Skin epidermis (tissue), 12 donors: ENCODE measurements around the gene TXNDC2.
"Not testable (repeated sequence)": the region's sequence is repeated elsewhere in the genome, so short reads cannot be mapped to it uniquely, and the experiment has no call there.

ENCODE experiments used
- H3K27ac ChIP-seq, 21 experiments: fragments of 200-600 bp; sonication (generic) in 11 of 21; one replicate each; pipeline ENCODE4 v1.5.0; 2020; ENCODE audit warnings: mild to moderate bottlenecking in 3 of 21, inconsistent platforms in 2 of 21, moderate library complexity in 2 of 21
- H3K4me3 ChIP-seq, 7 experiments: fragments of 200-600 bp; sonication (generic) in 2 of 7; one replicate each; pipeline ENCODE4 v1.5.0; 2020; ENCODE audit warnings: inconsistent platforms in 2 of 7, mild to moderate bottlenecking in 2 of 7, moderate library complexity in 1 of 7

The TXNDC2 gene

DNA sequence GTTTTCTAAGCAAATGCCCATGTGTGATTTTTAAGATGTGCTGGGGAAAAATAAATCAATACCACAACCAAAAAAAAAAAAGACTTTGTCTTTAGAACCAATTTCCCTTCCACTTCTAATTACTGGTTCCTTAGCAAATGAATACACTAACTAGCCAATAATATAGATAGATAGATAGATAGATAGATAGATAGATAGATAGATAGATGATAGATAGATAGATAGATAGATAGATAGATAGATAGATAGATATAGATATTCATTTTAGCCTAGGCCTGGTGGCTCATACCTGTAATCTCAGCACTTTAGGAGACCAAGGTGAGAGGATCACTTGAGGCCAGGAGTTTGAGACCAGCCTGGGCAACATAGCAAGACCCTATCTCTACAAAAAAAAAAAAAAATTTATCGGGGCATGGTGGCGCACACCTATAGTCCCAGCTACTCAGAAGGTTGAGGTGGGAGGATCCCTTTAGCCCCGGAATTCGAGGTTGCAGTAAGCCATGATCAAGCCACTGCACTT is 28.2 kb upstream of the TXNDC2 start:
- not testable (repeated sequence) for H3K27ac ChIP-seq, H3K4me3 ChIP-seq

GRCh38 chr18:9858642-9859041 is 27.1 kb upstream of the TXNDC2 start:
- no peak overlapping the region for H3K27ac ChIP-seq

GRCh38 chr18:9859232-9859631 is 26.5 kb upstream of the TXNDC2 start:
- no peak overlapping the region for H3K4me3 ChIP-seq

More at GRCh38 chr18:9858642-9859041, 27.1 kb upstream of the TXNDC2 start:
- H3K4me3 ChIP-seq = no peak overlapping the region

GRCh38 chr18:9860682-9861081 is 25.1 kb upstream of the TXNDC2 start:
- H3K4me3 ChIP-seq = no peak overlapping the region
- no peak overlapping the region for H3K27ac ChIP-seq

More at GRCh38 chr18:9859232-9859631, 26.5 kb upstream of the TXNDC2 start:
- no peak overlapping the region for H3K27ac ChIP-seq

DNA sequence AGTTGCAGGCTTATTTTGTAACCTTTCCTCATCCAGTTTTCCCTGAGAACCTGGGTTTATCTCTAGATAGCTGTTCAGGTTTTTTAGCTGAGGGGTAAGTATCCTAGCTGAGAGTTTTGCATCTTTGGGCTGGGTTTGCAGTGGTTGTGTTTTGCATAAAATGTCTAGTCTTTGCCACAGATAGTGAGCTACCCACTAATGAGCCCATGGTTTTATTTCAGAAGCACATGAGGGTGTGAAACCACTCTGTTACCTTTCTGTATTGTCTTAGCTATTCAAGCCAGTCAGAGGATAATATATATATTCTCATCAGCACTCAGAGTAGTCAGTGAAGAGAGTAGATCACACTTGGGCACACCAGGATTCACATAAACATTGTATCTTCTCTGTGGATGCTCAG is 24.6 kb upstream of the TXNDC2 start:
- H3K27ac ChIP-seq = no peak overlapping the region
- H3K4me3 ChIP-seq = no peak overlapping the region

GRCh38 chr18:9861933-9862332 is 23.8 kb upstream of the TXNDC2 start:
- Histone ChIP-seq H3K27ac (no peak overlapping the region), H3K4me3 (no peak overlapping the region)

- Histone ChIP-seq H3K27ac (no peak overlapping the region), H3K4me3 (no peak overlapping the region)
Observed at GRCh38 chr18:9862686-9863085, 23.1 kb upstream of the TXNDC2 start.

DNA sequence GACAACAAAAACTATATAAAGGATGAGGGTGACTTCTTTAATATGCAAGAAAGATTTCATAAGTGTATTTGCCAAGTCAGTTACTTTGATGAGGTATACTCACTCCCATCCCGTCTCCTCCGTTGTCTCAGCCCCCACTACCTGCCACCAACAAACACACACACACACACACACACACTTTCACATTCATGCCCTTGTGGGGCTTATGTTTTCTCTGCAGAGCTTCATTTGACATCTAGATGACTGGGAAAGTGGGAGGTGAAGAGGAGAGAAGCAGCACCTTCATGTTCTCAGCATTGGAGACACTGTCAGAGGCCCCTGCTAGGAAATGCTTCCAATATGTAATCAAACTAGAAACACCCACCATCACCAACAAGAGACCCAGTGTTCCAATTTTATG is 22.5 kb upstream of the TXNDC2 start:
- Histone ChIP-seq H3K27ac (no peak overlapping the region), H3K4me3 (no peak overlapping the region)

- Histone ChIP-seq H3K4me3 (no peak overlapping the region), H3K27ac (no peak overlapping the region)
Observed at GRCh38 chr18:9865764-9866490, 19.8 kb upstream of the TXNDC2 start.

DNA sequence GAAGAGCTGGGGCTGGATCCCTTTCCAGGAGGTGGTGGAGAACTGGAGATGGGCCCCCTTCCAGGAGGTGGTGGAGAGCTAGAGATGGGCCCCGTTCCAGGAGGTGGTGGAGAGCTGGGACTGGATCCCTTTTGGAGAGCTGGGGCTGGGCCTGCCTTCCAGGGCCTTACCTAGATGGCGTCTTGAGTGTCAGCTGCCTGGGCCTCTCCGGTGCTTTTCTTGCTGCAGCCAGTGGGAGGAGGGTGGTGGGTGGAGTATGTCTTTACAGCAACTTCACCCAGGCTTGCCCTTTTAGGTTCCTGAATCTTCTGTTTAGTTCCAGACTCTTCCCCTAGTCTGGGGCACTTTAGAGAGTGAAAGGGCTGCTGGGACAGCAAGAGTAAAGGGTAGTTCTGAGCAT is 19.1 kb upstream of the TXNDC2 start:
- no peak overlapping the region for H3K27ac ChIP-seq
- H3K4me3 ChIP-seq = no peak overlapping the region

DNA sequence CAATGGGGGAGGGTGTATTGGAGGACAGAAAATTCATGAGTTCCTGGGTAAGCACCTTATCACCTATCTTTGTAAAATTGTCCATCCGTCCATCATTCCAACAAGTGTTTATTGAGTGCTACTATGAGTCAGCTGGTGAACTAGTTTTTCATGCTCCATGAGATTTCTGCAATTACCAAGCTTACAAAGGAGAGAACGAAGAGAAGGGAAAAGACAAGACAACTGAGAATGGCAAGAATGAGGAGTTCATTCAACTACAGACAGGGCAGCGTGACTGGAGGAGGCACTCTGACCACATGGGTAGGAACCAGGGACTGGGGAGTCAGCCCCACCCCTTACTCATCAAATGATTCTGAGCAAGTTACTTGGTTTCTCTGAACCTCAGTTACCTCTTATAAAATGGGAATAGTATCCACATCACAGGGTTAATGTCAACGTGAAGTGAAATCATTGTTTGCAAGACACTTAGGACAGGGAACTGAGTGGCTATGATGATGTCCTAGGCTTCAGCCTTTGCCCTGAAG is 18.6 kb upstream of the TXNDC2 start:
- no peak overlapping the region for H3K4me3 ChIP-seq
- H3K27ac ChIP-seq = peak overlapping the region in 2 of 21 experiments; percentile 12 to 31

GRCh38 chr18:9868857-9869714 is 16.7 kb upstream of the TXNDC2 start:
- Histone ChIP-seq H3K27ac (peak overlapping the region in 1 of 21 experiments; percentile 19), H3K4me3 (no peak overlapping the region)

GRCh38 chr18:9869715-9870430 is 15.9 kb upstream of the TXNDC2 start:
- H3K4me3 ChIP-seq = no peak overlapping the region
- H3K27ac ChIP-seq = peak overlapping the region in 3 of 21 experiments; percentile 8 to 55 (median 25)

- no peak overlapping the region for H3K4me3 ChIP-seq
- peak overlapping the region in 2 of 21 experiments; percentile 8 to 25 for H3K27ac ChIP-seq
Observed at GRCh38 chr18:9870431-9871008, 15.3 kb upstream of the TXNDC2 start.

DNA sequence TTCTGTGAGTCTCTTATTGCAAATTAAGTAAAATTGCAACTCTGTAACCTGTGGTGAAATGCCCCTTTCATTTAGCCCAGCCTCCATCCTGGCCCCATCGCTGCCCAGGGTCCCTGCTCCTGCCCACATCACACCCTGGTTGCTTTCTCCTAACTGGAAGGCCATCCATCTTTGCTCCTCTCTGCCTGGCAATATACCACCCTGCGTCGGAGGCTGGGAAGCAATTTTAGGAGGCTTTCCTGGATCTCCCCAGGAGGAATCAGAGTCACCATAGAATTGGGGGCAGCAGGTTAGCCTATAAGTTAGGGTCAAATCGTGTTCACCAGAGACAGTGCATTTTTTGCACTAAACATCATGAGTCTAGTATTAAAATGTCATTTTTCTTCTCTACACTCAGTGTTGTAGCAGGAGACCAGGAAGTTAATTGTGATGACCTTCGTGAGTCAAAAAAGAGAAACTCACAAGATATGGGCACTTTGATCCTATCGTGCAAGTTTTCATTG is 14.5 kb upstream of the TXNDC2 start:
- H3K27ac ChIP-seq = no peak overlapping the region
- H3K4me3 ChIP-seq = no peak overlapping the region

DNA sequence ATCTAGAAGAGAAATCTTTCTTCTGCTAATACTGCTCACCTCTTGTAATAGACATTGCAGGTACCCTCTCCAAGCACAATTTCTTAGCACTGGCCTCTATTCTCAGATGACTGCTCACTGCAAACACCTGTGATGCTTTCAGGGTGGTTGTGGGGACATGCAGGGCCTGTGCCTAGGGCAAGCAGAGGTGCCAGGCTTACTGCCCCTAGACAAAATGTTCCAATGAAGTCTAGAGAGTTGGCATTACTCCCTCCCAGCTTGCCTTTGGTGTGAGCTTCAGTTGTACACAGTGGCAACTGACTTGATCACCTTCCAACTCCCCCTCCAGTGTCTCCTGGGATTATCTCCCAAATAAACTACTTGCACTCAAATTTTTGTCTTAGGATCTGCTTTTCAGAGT is 12.9 kb upstream of the TXNDC2 start:
- Histone ChIP-seq H3K27ac (no peak overlapping the region), H3K4me3 (no peak overlapping the region)

DNA sequence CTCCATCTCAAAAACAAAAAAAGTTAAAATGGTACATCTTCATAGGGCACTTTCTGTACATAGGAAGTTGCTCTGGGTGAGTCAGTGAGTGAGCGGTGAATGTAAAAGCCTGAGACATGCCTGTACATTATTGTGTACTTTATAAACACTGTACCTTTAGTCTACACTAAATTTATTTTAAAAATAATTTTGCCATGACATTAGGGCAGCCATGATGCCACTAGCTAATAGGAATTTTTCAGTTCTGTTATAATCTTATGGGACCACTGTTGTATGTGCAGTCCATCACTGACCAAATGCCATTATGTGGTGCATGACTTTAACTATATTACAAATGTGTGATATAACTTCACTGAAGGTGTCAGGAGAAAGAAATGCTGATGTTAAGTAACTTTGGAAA is 11.0 kb upstream of the TXNDC2 start:
- Histone ChIP-seq H3K4me3 (no peak overlapping the region), H3K27ac (no peak overlapping the region)

GRCh38 chr18:9876212-9876866 is 9.4 kb upstream of the TXNDC2 start:
- H3K4me3 ChIP-seq = no peak overlapping the region
- H3K27ac ChIP-seq = peak overlapping the region in 9 of 21 experiments; percentile 8 to 59 (median 46)
